ENCODE measurements around the gene AQP1.

The AQP1 gene

GRCh38 chr7:30954914-30955313, 43.3 kb downstream of the AQP1 start:
- no peak overlapping the region for H3K4me3 ChIP-seq (ENCODE audit: control insufficient read depth, low read depth, low read length)
- DNase-seq (ENCODE audit: low read depth) = no peak
- TF ChIP-seq CTCF (conservative IDR thresholded peaks at IDR 0.05; ENCODE audit: control insufficient read depth, insufficient read depth, low read depth, low read length) = no peak

GRCh38 chr7:30956704-30957103, 45.1 kb downstream of the AQP1 start:
- no peak overlapping the region for H3K4me3 ChIP-seq (ENCODE audit: control insufficient read depth, low read depth, low read length)
- DNase-seq (ENCODE audit: low read depth) = no peak
- TF ChIP-seq CTCF (conservative IDR thresholded peaks at IDR 0.05; ENCODE audit: control insufficient read depth, insufficient read depth, low read depth, low read length) = no peak

GRCh38 chr7:30963842-30964241, 52.2 kb downstream of the AQP1 start, which contains the start of gene GHRHR:
GHRHR (plus strand) TSS chr7:30963953; CDS start chr7:30964069, 116 bp downstream.
- DNase-seq (ENCODE audit: low read depth) = no peak
- no peak within 1 kb of the TSS for H3K4me3 ChIP-seq (ENCODE audit: control insufficient read depth, low read depth, low read length)
- TF ChIP-seq CTCF (conservative IDR thresholded peaks at IDR 0.05; ENCODE audit: control insufficient read depth, insufficient read depth, low read depth, low read length) = no peak

- TF ChIP-seq CTCF (conservative IDR thresholded peaks at IDR 0.05; ENCODE audit: control insufficient read depth, insufficient read depth, low read depth, low read length) = no peak
- peak; percentile 23 for DNase-seq (ENCODE audit: low read depth)
- no peak overlapping the region for H3K4me3 ChIP-seq (ENCODE audit: control insufficient read depth, low read depth, low read length)
Measured at GRCh38 chr7:30965372-30965771, 53.7 kb downstream of the AQP1 start.

GRCh38 chr7:30965883-30966282, 54.2 kb downstream of the AQP1 start:
- TF ChIP-seq CTCF (conservative IDR thresholded peaks at IDR 0.05; ENCODE audit: control insufficient read depth, insufficient read depth, low read depth, low read length) = no peak
- H3K4me3 ChIP-seq (ENCODE audit: control insufficient read depth, low read depth, low read length) = no peak overlapping the region
- DNase-seq (ENCODE audit: low read depth) = no peak

GRCh38 chr7:30968294-30968693, 56.6 kb downstream of the AQP1 start:
- no peak overlapping the region for H3K4me3 ChIP-seq (ENCODE audit: control insufficient read depth, low read depth, low read length)
- no peak for DNase-seq (ENCODE audit: low read depth)
- no peak for TF ChIP-seq CTCF (conservative IDR thresholded peaks at IDR 0.05; ENCODE audit: control insufficient read depth, insufficient read depth, low read depth, low read length)
